ENCODE measurements around the gene OLA1.

OLA1 gene

DNA sequence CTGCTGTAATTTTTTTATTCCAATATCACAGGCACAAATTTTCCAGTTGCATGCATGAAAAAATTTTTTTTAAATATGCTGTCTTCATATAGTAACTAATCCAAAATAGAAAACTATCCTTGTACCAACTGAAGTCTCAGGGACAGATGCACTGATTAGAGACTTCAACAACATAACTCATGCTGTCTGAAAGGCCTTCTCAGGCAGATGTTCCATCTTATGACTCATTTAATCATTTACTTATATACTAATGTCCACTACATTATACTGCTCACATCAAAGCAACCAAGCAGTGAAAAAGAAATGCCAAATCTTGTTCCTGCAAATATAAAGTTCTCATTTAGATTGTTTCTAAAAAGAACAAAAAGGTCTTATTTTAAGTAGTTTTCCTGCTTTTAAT, 53.1 kb downstream of the OLA1 start:
- TF ChIP-seq SIN3A (IDR thresholded peaks at IDR 0.05; ENCODE audit: borderline replicate concordance, insufficient read depth, low read length) (no peak), TAF1 (IDR thresholded peaks at IDR 0.05; ENCODE audit: borderline replicate concordance, insufficient read depth, low read length) (no peak), POLR2AphosphoS5 (IDR thresholded peaks at IDR 0.05; ENCODE audit: low read depth, low read length) (no peak), FOXP2 (optimal IDR thresholded peaks at IDR 0.05; ENCODE audit: borderline replicate concordance, extremely low read depth, extremely low read length, insufficient read depth) (no peak)
- TF ChIP-seq, protein P1, sequence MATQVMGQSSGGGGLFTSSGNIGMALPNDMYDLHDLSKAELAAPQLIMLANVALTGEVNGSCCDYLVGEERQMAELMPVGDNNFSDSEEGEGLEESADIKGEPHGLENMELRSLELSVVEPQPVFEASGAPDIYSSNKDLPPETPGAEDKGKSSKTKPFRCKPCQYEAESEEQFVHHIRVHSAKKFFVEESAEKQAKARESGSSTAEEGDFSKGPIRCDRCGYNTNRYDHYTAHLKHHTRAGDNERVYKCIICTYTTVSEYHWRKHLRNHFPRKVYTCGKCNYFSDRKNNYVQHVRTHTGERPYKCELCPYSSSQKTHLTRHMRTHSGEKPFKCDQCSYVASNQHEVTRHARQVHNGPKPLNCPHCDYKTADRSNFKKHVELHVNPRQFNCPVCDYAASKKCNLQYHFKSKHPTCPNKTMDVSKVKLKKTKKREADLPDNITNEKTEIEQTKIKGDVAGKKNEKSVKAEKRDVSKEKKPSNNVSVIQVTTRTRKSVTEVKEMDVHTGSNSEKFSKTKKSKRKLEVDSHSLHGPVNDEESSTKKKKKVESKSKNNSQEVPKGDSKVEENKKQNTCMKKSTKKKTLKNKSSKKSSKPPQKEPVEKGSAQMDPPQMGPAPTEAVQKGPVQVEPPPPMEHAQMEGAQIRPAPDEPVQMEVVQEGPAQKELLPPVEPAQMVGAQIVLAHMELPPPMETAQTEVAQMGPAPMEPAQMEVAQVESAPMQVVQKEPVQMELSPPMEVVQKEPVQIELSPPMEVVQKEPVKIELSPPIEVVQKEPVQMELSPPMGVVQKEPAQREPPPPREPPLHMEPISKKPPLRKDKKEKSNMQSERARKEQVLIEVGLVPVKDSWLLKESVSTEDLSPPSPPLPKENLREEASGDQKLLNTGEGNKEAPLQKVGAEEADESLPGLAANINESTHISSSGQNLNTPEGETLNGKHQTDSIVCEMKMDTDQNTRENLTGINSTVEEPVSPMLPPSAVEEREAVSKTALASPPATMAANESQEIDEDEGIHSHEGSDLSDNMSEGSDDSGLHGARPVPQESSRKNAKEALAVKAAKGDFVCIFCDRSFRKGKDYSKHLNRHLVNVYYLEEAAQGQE (IDR thresholded peaks at IDR 0.05; ENCODE audit: insufficient read depth in 1 of 2, low read depth in 2 of 2, low read length in 2 of 2): no peak

DNA sequence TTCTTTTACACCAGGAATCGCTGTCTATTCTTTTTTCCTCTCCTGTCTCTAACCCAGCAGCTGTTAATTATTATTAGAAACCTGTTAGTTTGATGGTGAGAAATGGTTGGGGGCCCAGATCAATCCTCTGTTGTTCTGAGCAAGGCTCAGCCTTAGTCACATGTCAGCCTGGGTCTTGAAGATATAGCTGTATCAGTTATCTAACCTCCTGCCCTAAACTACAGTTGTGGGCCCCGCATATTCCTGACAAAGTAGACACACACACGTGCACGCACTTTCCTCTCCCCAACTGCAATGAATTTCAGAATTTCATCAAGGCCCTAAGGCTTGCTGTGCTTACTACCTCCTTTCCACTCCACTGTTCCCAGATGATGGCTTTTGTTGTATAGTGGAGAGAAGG, 54.6 kb downstream of the OLA1 start:
- TF ChIP-seq TAF1 (IDR thresholded peaks at IDR 0.05; ENCODE audit: borderline replicate concordance, insufficient read depth, low read length) (no peak), POLR2AphosphoS5 (IDR thresholded peaks at IDR 0.05; ENCODE audit: low read depth, low read length) (no peak), FOXP2 (optimal IDR thresholded peaks at IDR 0.05; ENCODE audit: borderline replicate concordance, extremely low read depth, extremely low read length, insufficient read depth) (no peak), SIN3A (IDR thresholded peaks at IDR 0.05; ENCODE audit: borderline replicate concordance, insufficient read depth, low read length) (no peak)
- TF ChIP-seq, protein P1 (IDR thresholded peaks at IDR 0.05; ENCODE audit: insufficient read depth in 1 of 2, low read depth in 2 of 2, low read length in 2 of 2): no peak

DNA sequence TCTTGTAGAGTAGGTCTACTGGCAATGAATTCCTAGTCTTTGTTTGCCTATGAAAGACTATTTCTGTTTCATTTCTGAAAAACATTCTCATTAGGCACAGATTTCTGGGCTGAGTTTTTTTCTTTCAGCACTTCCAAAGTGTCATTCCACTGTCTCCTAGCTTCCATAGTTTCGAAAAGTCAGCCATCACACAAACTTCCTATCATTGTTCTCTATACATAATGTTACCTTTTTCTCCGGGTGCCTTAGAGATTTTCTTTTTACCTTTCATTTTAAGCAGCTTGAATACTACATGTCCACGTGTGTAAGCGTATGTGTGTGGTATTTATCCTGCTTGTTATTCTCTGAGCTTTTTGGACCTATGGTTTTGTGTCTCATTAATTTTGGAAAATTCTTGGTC, 55.7 kb downstream of the OLA1 start:
- TF ChIP-seq FOXP2 (optimal IDR thresholded peaks at IDR 0.05; ENCODE audit: borderline replicate concordance, extremely low read depth, extremely low read length, insufficient read depth) (no peak), POLR2AphosphoS5 (IDR thresholded peaks at IDR 0.05; ENCODE audit: low read depth, low read length) (no peak), TAF1 (IDR thresholded peaks at IDR 0.05; ENCODE audit: borderline replicate concordance, insufficient read depth, low read length) (no peak), SIN3A (IDR thresholded peaks at IDR 0.05; ENCODE audit: borderline replicate concordance, insufficient read depth, low read length) (no peak)
- TF ChIP-seq, protein P1 (IDR thresholded peaks at IDR 0.05; ENCODE audit: insufficient read depth in 1 of 2, low read depth in 2 of 2, low read length in 2 of 2): no peak

DNA sequence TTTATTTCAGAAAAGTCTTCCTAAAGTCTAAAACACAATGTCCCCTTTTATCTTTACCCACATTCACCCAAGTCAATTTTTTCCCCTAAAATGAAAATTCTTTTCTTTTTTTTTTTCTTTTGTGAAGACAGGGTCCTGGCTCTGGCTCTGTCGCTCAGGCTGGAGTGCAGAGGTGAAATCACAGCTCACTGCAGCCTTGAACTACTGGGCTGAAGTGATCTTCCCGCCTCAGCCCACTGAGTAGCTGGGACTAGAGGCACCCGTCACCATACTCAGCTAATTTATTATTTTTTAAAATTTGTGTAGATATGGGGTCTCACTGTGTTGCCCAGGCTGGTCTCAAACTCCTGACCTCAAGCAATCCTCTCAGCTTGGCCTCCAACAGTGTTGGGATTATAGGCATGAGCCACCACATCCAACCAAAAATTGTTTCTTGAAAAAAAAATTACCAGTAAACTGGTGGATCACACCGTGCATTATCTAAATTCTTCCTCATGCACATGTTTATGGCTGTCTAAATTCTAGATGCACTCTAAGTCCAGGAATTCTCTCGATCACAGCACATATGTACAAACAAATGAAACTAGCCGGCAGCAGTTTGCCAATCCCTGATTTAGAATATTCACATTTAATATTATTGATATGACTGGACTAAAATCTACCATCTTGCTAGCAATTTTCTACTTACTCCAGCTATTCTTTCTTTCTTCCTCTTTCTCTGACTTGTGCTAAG, 56.8 kb downstream of the OLA1 start:
- no peak for TF ChIP-seq POLR2AphosphoS5 (IDR thresholded peaks at IDR 0.05; ENCODE audit: low read depth, low read length)

DNA sequence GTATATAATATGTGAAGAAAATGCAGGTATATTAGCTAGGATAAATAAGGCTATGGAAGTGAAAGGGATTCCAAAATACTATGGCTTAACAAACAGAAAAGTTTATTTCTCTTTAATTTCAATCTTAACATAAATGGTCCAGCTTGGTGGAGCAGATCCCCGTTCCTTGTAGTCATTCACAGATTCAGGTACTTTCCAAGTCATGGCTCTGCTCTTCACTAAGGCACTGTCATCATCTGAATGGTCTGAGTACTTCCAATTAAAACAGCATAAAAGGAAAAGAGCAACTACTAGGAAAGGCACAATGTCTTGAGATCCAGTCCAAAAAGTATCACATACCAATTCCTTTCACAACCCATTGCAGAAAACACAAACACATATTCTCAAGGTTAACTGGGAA, 63.4 kb downstream of the OLA1 start:
- TF ChIP-seq, protein P1 (IDR thresholded peaks at IDR 0.05; ENCODE audit: insufficient read depth in 1 of 2, low read depth in 2 of 2, low read length in 2 of 2): no peak
- TF ChIP-seq POLR2AphosphoS5 (IDR thresholded peaks at IDR 0.05; ENCODE audit: low read depth, low read length) (no peak), FOXP2 (optimal IDR thresholded peaks at IDR 0.05; ENCODE audit: borderline replicate concordance, extremely low read depth, extremely low read length, insufficient read depth) (no peak), SIN3A (IDR thresholded peaks at IDR 0.05; ENCODE audit: borderline replicate concordance, insufficient read depth, low read length) (no peak), TAF1 (IDR thresholded peaks at IDR 0.05; ENCODE audit: borderline replicate concordance, insufficient read depth, low read length) (no peak)

Data from PFSK-1 (cell line).